HG02763 (cell line): ENCODE data around the gene AARS2.

Source experiments
- ATAC-seq: cut with Tn5 transposase; IDR thresholded peaks from one replicate; pipeline ENCODE4 v1.9.1; 2021; ENCODE audit warnings: mild to moderate bottlenecking, moderate library complexity; ENCODE audit not compliant: unreplicated experiment

AARS2 gene

DNA sequence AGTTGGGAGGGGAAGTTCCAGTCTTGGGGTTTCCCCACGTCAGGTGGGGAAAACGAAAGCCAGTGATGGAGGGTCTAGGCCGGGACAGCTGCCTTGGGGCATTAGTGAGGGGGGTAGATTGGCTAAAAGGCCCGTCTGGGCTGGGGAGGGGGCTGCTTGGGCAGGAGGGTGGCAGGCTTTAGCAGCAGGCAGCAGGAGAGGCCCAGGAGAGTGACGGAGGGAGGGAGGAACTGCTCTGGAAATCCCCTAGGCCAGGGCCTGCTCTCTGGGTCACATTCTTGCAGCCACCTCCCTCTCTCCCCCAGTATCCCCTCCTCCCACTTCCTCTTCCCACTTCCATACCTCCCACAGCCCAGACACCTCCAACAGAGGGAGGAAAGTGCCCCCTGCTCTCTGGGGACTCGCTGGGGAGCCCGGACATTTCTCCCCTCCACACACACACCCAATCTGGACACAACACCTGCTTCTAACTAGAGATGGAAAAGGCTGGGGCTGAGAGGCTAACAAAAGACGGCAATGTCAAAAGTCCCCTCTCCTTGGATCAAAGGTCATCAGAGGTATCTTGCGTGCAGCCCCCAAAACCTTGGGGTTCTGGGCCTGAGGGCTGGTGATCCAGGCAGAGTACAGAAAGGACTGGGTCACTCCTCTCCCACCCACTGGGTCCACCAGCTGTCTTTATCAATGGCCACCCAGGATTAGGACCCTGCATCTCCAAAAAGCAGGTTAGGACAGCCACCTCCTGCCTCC, 49.6 kb downstream of the AARS2 start:
- ATAC-seq = no peak

DNA sequence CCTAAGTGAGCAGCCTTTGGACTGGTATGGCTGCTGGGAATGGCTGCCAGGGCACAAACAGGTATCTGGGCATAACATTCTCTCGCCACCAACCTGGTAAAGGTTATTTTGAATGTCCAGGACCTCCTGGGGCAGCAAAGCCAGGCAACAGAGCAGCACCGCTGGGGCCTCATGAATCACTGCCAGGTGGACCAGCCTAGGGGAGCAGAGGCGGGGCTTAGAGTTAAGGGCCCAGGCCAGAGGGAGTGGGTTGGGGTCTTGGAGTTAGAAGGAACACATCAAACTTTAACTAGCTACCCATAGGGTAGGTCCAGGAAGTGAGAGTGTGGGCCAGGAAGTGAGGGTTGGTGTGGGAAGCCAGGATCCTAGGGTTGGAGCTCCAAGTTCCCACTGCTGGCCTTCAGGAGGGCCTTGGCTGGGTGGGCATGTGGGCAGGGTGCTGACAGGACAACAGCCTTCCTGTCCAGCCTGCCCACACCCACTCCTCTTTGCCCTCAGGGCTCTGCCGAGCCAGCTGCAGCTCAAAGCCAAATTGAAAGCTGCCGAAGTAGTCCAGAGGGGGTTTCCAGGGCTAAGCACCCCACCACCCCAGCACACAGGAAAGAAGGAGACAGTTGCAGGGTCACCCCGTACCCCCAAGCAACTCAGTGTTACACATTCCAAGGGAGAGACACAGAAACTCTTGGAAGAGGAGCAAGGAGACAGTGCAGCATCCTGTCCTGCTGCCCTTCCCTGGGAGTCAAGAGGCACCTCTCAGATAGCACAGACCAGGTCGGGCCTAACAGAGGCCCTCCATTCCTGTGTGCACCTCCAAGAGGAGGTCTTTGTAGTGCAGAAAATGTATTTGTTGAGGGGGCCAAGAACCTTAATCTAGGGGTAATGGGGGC, 50.4 kb downstream of the AARS2 start:
- ATAC-seq = no peak

DNA sequence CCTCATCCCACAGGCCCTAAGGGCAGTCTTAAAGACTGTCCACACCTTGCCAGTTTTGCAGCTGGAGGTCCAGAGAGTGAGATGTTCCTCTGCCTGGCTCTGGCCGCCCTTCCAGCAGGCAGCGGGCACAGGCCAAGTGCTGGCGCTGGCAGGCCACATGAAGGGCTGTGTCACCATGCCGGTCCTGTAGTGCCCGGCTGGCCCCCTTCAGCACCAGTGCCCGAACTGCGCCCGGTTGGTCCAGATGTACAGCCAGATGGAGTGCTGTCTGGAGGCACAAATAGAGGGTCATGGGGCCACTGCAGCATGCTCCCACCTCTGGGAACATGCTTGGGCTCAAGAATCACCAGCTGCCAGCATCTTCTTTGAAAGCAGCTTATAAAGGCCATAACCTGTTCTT, 51.6 kb downstream of the AARS2 start:
- no peak for ATAC-seq

DNA sequence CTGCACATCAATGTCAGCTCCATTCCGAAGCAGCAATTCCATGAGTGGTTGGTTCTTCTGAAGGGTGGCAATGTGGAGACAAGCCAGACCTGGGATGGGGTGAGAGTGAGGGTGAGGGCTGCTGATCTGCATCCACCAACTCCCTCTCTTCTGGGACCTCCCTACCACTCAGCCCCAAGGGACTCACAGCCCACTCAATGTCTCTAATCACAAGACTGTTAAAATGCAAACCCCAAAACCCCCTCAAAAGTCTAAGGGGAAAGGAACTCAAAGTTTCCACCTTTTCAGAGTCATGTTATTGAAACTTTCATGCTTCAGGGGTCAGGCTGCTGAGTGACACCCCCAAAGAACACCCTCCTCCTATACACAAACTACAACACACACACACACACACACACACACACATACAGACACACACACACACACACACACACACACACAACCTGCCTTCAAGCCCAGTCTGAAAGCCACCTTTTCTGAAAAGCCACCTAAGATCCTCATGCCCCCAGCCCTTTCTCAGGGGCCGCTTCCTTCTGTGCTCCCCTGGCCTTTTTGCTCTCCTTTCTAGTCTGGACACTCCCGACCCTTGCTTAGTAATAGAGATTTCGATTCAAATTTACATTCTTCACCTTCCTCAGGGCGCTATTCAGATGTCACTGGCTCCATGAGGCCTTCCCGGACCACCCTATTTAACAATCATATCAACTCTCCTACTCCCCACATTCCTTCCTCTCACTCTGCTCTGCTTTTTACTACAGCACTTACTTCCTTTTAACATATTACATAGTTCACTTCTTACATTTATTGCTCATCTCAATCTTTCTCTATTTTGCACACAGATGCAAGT, 52.5 kb downstream of the AARS2 start:
- no peak for ATAC-seq

DNA sequence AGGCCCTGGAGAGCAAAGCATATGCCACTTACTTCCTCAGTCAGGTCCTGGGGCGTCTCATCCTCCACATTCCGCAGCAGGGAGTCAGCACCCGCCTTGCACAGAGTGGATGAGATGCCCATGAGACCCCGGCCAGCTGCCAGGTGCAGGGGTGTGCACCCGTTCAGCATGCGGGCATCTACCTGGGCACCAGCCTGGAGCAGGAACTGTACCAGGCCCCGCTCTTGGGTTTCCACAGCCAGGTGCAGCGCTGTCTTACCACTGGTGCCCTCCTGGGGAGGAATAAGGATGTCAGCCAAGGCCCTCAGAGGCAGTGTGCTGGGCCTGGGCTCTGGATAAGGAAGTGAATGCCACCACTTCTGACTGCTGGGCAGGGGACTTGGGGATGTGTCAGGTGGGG, 53.1 kb downstream of the AARS2 start:
- no peak for ATAC-seq

DNA sequence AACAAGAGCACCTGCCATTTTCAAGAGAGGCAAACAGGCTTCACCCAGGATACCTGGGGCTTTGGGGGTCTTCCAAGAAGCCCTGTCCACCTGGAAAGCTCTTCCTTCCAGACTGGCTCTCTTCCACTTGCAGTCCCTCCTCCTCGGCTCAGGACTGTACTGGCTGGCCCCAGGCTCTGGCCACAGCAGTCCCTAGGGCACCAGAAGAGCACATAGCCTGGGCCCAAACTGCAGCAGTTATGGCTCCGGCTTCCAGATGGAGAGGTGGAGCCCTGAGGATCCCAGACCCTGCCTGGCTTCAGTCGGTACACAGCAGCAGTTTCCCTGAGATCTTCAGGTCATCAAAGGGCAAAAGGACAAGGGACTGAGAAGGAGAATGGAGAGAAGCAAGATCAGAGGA, 54.2 kb downstream of the AARS2 start:
- ATAC-seq = no peak

DNA sequence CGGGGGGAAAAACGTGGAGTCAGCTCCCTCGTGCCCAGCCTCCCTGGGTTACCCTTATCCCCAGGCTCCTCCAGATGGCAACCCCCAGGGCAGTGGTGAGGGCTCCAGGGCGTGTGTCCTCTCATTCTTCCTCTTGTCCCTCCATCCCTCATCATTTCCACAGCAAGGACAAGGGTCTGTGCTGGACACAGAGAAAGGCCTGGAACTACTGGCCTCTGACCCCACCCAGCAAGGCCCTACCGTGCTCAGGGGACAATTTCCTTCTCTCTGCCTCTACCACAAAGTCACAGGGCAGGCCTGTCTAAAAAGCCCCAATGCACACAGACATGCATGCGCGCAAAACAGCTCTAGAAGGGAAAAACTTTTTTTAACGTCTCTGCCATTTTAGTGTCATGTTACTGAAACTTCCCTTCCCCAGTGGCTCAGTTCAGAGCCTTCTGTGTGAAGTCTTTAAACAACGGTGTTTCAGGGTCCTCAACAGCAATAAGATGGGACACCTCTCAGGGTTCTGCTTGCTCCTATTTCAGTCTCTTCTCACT, 54.8 kb downstream of the AARS2 start:
- ATAC-seq = no peak

DNA sequence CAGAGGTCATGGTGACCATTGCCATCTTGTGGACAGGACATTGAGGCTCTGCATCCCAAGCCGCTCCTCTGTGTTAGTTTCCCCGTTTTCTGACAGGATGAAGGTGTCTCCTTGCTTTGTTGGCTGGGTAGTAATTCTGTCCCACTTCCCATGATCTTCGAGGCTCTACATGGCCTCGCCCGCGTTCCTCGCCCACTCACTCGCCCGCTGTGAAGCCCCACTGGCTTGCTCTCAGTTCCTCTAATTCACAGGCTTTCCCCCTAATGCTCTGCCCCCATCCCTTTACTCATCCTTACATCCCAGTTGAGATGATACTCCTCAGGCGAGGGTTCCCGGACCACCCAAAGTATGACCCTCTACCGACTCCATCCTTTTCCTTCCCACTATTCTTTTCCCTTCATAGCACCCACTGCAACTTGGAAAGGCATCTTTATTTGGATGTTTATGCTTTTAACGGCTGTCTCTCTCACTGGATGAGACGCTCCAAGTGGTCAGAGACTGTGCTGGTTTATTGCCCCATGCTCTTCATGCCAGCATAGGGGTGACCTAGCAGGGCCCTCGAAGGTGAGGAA, 55.3 kb downstream of the AARS2 start:
- peak; percentile 17 for ATAC-seq

DNA sequence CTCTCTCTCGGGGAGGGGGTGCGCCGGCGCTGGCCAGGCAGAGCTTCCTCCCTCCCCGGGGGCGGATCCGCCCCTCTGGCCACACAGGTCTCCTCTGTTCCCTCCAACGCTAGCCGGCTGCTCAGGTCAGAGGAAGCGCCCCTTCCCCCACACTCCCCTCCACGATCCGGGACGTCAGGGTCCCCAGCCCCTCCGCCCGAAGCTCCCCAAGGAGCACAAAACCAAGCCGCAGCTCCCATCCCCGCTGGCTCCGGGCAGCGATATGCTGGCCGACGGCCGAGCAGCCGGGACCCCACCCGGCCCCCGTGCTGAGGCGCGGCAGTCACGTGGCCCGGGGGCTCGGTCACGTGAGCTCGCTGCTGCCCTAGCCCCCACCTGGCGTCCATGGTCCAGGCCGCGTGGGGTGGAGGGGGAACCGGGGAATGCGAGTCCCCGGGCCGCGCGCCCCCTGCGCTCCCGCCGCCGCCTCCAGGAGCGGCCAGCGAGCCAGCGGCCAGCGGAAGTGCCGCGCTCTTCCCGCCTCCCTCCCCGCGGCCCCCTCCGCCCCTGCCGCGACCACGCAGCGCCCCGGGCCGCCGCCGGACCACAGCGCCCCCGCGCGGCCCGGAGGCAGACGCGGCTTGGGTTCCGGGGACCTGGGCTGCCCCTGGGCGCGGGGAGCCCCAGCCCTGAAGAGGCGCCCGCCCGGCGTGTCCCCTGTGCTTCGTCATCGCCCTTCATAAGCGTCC, 56.0 kb downstream of the AARS2 start, which contains the start of gene SLC35B2:
SLC35B2 (minus strand) TSS at position 504 of the 728 bp plus-strand sequence; CDS start at position 386, 118 bp downstream.
- peak; percentile 52 for ATAC-seq

DNA sequence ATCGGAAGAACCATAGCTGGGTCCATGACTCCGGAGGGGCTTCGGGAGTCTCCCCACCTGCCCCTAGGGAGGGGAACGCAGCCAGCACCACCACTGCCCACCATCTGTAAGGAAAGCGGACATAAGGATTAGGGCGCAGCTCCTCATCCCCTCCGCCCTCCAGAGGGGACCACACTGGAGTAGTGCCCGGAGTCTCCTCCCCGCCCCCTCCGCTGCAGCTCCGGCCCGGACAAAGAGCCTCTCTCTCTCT, 56.4 kb downstream of the AARS2 start:
- no peak for ATAC-seq

DNA sequence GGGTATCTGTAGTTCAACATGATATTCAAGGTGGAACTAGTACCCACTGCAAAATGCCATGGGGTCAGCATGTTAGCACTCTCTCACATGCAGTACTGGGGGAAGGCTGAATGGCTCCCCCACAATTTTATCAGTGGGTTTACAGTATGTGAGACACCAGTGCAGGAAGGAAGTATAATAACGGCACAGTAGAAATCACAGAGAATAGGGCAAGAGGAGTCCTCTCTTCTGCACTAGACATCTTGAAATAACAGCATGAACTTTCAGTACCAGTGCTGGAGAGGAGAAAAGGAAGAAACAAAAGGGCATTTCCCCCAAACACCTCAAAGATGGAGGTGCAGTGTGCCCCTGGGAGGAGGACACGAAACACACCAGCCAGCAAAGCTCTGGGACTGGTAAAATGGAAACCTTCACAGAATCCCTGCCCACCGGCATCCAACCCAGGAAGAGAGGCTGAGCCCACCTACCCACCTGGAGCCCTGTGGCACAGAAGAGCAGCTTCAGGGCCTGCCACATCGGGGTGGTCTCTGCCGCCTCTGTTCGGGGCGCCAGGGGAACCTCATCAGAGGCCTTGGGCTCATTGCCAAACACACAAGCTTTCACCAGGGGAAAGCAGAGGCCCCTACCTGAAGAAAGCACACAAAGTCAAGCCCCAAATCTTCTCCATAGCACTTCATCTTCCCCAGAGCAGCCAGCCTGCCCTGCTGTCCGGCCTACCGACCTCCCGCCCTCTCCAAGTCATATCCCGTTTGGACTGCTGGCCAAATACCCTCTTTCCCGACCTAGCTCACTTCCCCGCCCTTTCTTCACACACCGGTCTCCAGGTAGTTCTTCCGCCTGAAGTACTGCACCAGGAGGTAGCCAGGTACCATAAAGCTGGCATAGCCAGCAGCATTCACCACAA, 57.0 kb downstream of the AARS2 start:
- no peak for ATAC-seq

DNA sequence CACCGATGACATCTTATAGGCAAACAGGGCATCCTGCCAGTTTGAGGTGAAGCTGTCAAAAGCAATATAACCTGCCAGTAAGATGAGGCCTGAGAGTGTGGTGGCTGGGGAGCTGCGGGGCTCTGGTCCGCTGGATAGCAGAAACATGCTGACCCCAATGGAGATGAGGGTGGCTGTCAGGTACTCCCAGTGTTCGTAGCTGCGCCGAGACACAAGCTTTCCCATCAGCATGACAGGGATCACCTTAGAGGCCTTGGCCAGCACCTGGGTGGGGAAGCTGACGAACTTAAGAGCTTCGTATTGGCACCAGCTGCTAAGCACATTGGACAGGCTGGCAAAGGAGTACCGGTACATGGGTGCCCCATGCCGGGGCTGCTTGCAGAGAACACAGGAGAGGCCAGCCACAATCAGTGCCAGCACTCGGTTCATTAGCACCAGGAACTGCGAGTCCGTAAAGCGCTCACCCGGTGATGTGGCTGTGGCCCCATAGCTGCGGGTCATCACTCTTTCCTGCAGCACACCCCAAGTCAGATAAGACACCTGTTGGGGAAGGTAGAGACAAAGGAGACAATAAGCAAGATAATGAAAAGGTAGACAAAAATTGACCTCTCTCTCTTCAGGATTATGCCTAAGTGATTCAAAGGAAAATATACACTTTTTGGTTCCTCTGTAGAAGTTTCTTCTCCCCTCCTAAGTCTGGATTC, 57.9 kb downstream of the AARS2 start:
- ATAC-seq = no peak

DNA sequence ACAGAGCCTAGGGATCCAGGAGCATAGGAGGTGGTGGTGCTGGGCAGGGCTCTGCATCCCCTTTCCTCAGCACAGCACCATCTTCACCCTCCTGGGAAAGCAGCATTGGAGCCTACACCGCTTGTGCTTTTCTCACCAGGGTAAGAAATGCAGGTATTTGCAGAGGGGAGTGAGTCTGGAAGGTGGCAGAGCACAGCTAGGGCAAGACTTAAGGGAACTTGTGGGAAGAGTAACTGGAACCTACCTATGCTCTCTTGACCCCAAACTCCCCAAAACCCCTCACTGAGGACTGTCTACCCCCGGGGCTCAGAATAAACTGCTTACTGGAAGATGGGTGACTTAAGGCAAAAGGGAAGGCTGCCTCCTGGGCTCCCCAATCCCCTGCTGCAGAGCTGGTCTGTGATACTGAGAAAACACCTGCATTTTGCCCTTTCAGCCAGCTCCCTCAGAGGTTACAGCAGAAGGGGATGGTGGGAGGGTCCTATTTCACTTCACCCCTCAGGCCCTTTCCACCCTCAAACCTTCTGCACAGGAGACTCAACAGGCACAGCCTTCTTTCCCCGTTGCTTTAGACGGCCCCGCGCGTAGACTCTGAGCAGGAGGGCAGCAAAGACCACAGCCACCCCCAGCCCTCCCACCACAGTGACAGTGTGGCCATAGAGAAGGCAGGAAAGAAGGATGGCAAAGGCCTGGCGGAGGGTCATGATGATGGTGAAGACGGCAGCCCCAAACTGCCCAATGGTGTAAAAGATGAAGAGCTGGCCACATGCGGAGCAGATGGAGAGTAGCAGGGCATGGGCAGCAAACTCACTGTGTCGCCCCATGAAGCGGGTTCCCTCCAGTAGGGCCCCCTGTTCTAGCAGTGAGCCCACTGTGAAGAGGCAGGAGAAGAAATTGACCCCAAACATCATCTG, 58.7 kb downstream of the AARS2 start:
- no peak for ATAC-seq

DNA sequence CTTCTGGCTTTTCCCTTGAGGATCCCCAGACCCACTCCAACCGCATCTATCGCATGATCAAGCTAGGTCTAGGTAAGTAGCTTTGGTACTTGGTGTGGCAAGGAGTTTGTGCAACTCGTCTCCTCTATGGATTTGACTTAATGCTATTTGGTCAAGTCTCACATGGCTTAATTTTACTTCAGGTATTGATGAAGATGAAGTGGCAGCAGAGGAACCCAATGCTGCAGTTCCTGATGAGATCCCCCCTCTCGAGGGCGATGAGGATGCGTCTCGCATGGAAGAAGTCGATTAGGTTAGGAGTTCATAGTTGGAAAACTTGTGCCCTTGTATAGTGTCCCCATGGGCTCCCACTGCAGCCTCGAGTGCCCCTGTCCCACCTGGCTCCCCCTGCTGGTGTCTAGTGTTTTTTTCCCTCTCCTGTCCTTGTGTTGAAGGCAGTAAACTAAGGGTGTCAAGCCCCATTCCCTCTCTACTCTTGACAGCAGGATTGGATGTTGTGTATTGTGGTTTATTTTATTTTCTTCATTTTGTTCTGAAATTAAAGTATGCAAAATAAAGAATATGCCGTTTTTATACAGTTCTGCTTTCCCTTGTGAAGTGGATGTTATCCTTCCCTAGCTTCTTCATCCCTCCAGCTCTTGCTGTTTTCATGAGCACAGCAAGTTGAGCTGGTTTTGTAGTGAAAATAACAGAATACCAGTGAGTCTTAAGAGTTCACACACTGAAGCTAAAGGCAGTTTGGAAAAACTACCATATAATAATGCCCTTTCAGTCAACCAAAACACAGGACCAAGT, 59.6 kb downstream of the AARS2 start:
- no peak for ATAC-seq

DNA sequence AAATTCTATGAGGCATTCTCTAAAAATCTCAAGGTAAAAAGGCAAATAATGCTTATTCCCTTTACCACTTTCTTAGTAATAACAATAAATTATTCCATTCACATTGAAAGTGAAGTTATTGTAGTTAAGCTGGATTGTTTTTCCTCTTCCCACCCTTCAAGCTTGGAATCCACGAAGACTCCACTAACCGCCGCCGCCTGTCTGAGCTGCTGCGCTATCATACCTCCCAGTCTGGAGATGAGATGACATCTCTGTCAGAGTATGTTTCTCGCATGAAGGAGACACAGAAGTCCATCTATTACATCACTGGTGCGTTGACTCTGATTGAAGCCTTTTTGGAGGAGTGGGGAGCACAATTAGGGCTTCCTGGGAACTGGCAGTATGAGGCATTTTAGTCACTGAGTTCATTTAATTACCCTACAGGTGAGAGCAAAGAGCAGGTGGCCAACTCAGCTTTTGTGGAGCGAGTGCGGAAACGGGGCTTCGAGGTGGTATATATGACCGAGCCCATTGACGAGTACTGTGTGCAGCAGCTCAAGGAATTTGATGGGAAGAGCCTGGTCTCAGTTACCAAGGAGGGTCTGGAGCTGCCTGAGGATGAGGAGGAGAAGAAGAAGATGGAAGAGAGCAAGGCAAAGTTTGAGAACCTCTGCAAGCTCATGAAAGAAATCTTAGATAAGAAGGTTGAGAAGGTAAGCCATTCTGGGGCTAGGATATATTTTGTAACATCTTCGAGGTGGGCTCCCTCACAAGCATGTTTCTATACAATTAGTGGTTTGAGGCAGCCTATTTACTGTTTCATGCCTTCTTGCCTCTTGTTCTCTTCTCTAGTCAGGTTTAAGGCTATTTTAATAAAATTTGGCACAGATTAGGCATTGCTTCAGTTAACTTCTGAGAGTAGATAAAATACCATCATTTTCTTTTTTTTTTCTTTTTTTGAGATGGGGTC, 61.3 kb downstream of the AARS2 start:
- no peak for ATAC-seq

DNA sequence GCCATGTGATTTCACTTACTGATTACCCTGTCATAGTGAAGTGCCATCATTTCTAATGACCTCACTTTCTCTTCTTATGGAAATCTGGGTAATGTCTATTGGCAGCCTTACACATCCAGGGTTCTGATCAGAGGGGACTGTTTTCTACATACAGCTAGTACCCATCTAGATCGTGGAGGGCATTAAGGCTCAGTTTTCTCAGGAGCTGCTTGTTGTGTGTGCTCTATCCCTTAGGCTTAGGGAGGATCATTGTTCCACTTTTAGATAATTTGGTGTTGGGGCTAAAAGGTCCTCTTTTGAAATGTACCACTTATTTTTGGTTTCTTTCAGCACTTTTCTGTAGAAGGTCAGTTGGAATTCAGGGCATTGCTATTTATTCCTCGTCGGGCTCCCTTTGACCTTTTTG, 62.4 kb downstream of the AARS2 start:
- no peak for ATAC-seq
